Measurements from ENCODE around the gene CATSPERE. TPM values are rescaled to one million over a fixed set of nuclear protein-coding genes. Genes with fewer than 3 reads are reported as not detected.

Gene CATSPERE
- polyA plus RNA-seq, 1 experiment: 0.36 TPM

- ChIA-PET POLR2A (no interaction called here), CTCF (no interaction called here)
- peaks cover 3% of the 10 kb centered on the region; the same call in 1 of the 2 replicates for H3K9me3 ChIP-seq (ENCODE audit: control insufficient read depth, insufficient read depth, low read length)
- H3K27me3 ChIP-seq (ENCODE audit: control insufficient read depth, insufficient read depth, low read length): no peaks in the 10 kb centered on the region
- no peak overlapping the region for H3K4me3 ChIP-seq (ENCODE audit: low read depth, low read length)
- H3K27ac ChIP-seq (ENCODE audit: low read depth, low read length): no peak overlapping the region
- DNase-seq (ENCODE audit: low read depth, low spot score): no peak
- no peak for TF ChIP-seq CTCF (IDR thresholded peaks at IDR 0.05; ENCODE audit: low read depth, low read length)
Observed at GRCh38 chr1:244513493-244513892, 52.4 kb downstream of the CATSPERE start.

DNA sequence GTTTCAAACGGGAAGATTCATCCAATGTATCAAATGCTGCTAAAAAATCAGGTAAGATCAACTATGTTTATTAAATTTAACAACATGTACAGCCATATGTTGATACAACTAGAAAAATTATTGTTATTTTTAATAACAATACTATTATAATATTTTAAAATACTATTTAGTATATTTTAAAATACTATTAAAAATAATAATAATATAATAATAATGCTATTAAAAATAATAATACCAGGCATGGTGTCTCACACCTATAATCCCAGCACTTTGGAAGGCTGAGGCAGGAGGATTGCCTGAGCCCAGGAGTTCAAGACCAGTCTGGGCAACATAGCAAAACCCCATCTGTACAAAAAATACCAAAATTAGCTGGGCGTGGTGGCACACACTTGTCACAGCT, 54.6 kb downstream of the CATSPERE start:
- Histone ChIP-seq H3K27ac (ENCODE audit: low read depth, low read length) (no peak overlapping the region), H3K4me3 (ENCODE audit: low read depth, low read length) (no peak overlapping the region), H3K27me3 (ENCODE audit: control insufficient read depth, insufficient read depth, low read length) (no peaks in the 10 kb centered on the region), H3K9me3 (ENCODE audit: control insufficient read depth, insufficient read depth, low read length) (peaks cover 3% of the 10 kb centered on the region; the same call in 1 of the 2 replicates)
- TF ChIP-seq CTCF (IDR thresholded peaks at IDR 0.05; ENCODE audit: low read depth, low read length): no peak
- ChIA-PET POLR2A (no interaction called here), CTCF (no interaction called here)
- no peak for DNase-seq (ENCODE audit: low read depth, low spot score)

DNA sequence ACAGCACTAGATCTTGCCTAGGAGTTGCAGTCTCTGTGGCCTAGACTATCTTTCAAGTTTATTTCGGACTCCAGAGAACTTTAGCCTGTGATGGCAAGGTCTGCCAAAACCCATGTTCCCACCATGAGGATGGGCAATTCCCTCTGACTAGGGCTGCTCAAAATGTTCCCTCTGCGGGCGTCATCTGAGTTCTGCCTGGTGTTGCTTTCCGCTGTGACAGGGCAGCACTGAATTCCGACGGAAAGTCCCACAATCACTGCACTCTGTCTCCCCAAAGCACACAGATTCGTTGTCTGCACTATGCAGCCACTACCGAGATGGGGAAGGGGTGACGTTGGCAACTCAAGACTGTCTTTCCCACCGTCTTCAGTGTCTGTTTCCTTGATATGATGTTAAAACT, 75.2 kb downstream of the CATSPERE start:
- ChIA-PET CTCF (no interaction called here), POLR2A (no interaction called here)
- H3K4me3 ChIP-seq (ENCODE audit: low read depth, low read length): no peak overlapping the region

DNA sequence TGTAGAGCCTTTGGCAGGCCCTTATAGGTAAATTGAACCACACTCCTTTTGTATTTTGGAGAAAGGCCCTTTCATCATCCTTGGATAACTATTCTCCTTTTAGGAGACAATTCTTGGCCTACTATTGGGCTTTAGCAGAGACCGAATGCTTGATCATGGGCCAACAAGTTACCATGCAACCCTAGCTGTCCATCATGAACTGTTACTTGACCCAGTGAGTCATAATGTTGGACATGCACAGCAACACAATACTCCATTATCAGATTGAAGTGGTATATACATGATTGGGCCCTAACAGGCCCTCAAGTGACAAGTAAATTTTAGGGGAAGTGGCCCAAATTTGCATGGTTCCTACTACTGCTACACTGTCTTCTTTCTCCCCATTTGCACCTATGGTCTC, 84.4 kb downstream of the CATSPERE start:
- DNase-seq (ENCODE audit: low read depth, low spot score): no peak
- no peak overlapping the region for H3K4me3 ChIP-seq (ENCODE audit: low read depth, low read length)
- H3K9me3 ChIP-seq (ENCODE audit: control insufficient read depth, insufficient read depth, low read length): no peaks in the 10 kb centered on the region; the same call in 1 of the 2 replicates
- no peaks in the 10 kb centered on the region for H3K27me3 ChIP-seq (ENCODE audit: control insufficient read depth, insufficient read depth, low read length)
- H3K27ac ChIP-seq (ENCODE audit: low read depth, low read length): no peak overlapping the region
- no peak for TF ChIP-seq CTCF (IDR thresholded peaks at IDR 0.05; ENCODE audit: low read depth, low read length)
- CTCF ChIA-PET: no interaction called here
- POLR2A ChIA-PET: no interaction called here

More for the DNA sequence above, 75.2 kb downstream of the CATSPERE start:
- H3K27me3 ChIP-seq (ENCODE audit: control insufficient read depth, insufficient read depth, low read length): no peaks in the 10 kb centered on the region
- no peak for TF ChIP-seq CTCF (IDR thresholded peaks at IDR 0.05; ENCODE audit: low read depth, low read length)
- H3K27ac ChIP-seq (ENCODE audit: low read depth, low read length): no peak overlapping the region
- no peak for DNase-seq (ENCODE audit: low read depth, low spot score)
- no peaks in the 10 kb centered on the region for H3K9me3 ChIP-seq (ENCODE audit: control insufficient read depth, insufficient read depth, low read length)

DNA sequence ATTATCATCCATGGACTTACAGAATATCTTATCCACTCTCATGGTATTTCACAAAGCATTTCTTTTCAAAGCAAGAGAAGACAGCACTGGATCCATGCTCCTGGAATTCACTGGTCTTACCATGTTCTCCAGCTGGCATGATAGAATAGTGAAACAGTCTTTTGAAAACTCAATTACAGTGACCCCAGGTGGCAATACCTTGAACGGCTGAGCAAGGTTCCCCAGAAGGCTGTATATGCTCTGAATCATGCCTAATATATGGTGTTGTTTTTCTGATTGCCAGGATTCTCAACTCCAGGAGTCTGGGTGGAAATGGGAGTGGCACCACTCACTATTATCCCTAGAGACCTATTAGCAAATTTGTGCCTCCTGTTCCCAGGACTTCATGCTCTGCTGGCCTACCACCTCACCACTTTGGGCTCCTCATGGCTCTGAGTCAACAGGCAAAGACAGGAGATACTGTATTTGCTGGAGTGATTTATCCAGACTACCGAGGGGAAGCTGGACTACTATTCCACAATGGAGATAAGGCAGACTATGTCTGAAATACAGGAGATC, 87.6 kb downstream of the CATSPERE start:
- Histone ChIP-seq H3K4me3 (ENCODE audit: low read depth, low read length) (no peak overlapping the region), H3K27ac (ENCODE audit: low read depth, low read length) (no peak overlapping the region), H3K9me3 (ENCODE audit: control insufficient read depth, insufficient read depth, low read length) (no peaks in the 10 kb centered on the region; the same call in 1 of the 2 replicates), H3K27me3 (ENCODE audit: control insufficient read depth, insufficient read depth, low read length) (no peaks in the 10 kb centered on the region)
- ChIA-PET CTCF (no interaction called here), POLR2A (no interaction called here)
- no peak for TF ChIP-seq CTCF (IDR thresholded peaks at IDR 0.05; ENCODE audit: low read depth, low read length)
- no peak for DNase-seq (ENCODE audit: low read depth, low spot score)
